HG03432 (cell line): ENCODE data around the gene PON3.

Experiments used
- ATAC-seq: cut with Tn5 transposase; IDR thresholded peaks from one replicate; pipeline ENCODE4 v1.9.1; 2021; ENCODE audit warnings: mild to moderate bottlenecking, moderate library complexity; ENCODE audit not compliant: unreplicated experiment

PON3 gene

DNA sequence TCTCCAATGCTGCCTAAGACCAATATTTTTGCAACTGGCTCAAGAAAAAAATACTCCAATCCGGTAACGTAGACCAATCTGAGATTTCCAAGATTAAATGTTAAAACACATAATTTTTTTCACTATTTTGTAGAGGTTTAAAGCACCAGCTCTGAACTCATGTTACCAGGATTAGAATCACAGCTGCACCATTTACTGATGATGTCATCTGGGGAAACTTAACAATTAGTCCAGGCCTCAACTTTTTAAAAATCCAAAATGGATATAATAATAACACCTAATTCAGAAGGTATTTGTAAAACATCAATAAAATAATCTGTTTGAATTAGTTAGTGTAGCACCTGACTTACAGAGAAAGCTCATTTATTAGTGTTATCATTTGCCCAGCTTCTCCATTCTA is 86.2 kb downstream of the PON3 start:
- no peak for ATAC-seq
